Measurements from ENCODE around the gene PRELID1. TPM values are rescaled to one million over a fixed set of nuclear protein-coding genes. Genes with fewer than 3 reads are reported as not detected.
A peak's percentile ranks its signal among the peaks of the same experiment; 100 is the strongest.

PRELID1 gene
- total and polyA plus RNA-seq, 2 donors (not counting 3 experiments of a cell fraction or from before 2014, with no cell fraction given) = 201 to 293 TPM

DNA sequence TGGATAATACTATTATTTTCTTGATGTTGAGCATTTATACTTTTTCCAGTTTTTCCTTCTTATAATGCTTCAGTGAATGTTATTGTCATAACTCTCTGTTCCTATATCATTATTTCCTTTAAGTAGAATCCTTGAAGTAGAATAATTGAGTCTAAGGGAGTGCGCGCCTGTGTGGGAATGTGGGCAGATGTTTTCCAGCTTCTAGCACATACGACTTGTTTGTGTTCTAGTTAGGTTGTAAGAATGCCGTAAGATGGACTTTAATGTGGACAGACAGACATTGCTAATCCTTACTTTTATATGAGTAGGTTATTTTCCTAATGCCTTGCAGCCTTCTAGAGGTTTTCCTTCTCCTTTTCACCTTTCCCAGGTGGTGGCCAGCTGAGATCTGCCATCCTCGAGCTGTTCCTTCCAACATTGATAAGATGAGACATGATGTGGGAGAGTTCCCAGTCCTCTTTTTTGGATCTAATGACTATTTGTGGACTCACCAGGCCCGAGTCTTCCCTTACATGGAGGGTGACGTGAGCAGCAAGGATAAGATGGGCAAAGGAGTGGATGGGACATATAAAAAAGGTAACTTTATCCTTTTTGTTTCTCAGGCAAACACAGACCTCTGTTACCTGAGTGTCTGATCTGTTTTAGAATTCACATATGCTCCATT is 34.2 kb upstream of the PRELID1 start:
- TF ChIP-seq EZH2 (IDR thresholded peaks at IDR 0.05; ENCODE audit: borderline replicate concordance, low read depth, low read length, severe bottlenecking) = no peak
- TF ChIP-seq JUN (IDR thresholded peaks at IDR 0.05; ENCODE audit: borderline replicate concordance, insufficient read depth, insufficient read length, low read depth) = no peak
- TF ChIP-seq, protein P1, sequence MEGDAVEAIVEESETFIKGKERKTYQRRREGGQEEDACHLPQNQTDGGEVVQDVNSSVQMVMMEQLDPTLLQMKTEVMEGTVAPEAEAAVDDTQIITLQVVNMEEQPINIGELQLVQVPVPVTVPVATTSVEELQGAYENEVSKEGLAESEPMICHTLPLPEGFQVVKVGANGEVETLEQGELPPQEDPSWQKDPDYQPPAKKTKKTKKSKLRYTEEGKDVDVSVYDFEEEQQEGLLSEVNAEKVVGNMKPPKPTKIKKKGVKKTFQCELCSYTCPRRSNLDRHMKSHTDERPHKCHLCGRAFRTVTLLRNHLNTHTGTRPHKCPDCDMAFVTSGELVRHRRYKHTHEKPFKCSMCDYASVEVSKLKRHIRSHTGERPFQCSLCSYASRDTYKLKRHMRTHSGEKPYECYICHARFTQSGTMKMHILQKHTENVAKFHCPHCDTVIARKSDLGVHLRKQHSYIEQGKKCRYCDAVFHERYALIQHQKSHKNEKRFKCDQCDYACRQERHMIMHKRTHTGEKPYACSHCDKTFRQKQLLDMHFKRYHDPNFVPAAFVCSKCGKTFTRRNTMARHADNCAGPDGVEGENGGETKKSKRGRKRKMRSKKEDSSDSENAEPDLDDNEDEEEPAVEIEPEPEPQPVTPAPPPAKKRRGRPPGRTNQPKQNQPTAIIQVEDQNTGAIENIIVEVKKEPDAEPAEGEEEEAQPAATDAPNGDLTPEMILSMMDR (IDR thresholded peaks at IDR 0.05; ENCODE audit: extremely low read depth in 1 of 2, insufficient read depth in 1 of 2, low read depth in 1 of 2, low read length in 2 of 2) = no peak
- TF ChIP-seq POLR2A (IDR thresholded peaks at IDR 0.05; ENCODE audit: low read depth, low read length) = no peak
- no peak for TF ChIP-seq MYC (IDR thresholded peaks at IDR 0.05; ENCODE audit: low read depth, low read length)
- no peak for TF ChIP-seq GATA2 (IDR thresholded peaks at IDR 0.05; ENCODE audit: insufficient read depth, insufficient read length, low read depth, low read length)
- TF ChIP-seq POLR2AphosphoS5 (IDR thresholded peaks at IDR 0.05; ENCODE audit: insufficient read depth, low read depth, low read length) = no peak
- TF ChIP-seq FOS (IDR thresholded peaks at IDR 0.05; ENCODE audit: borderline replicate concordance, insufficient read depth, low read length) = no peak
- TF ChIP-seq, protein P2, sequence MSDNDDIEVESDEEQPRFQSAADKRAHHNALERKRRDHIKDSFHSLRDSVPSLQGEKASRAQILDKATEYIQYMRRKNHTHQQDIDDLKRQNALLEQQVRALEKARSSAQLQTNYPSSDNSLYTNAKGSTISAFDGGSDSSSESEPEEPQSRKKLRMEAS (IDR thresholded peaks at IDR 0.05; ENCODE audit: insufficient read depth, insufficient read length) = no peak
- Histone ChIP-seq H3K27me3 (ENCODE audit: control insufficient read depth in 2 of 2, insufficient read depth in 2 of 2, low read length in 2 of 2) (no peaks in the 10 kb centered on the region), H2AFZ (ENCODE audit: low read depth, low read length) (no peak overlapping the region), H3K36me3 (ENCODE audit: control insufficient read depth in 2 of 2, extremely low read depth in 1 of 2, insufficient read depth in 2 of 2, low read length in 2 of 2) (peaks cover 20 to 21% of the 10 kb centered on the region in 2 experiments), H3K27ac (ENCODE audit: insufficient read depth, low read depth, low read length) (no peak overlapping the region), H3K9me3 (replicated peaks; ENCODE audit: control insufficient read depth, insufficient read depth, low read length) (no peaks in the 10 kb centered on the region), H3K79me2 (ENCODE audit: control insufficient read depth, insufficient read depth, low read length) (no peaks in the 10 kb centered on the region), H4K20me1 (replicated peaks; ENCODE audit: control insufficient read depth, extremely low read depth, insufficient read depth, low read length) (no peaks in the 10 kb centered on the region), H3K4me2 (ENCODE audit: insufficient read depth, low read length) (no peak overlapping the region), H3K9ac (replicated peaks; ENCODE audit: extremely low read depth, insufficient read depth, low read length) (no peak overlapping the region), H3K4me3 (replicated peaks in 1 of 3; ENCODE audit: insufficient read depth in 1 of 3, low read depth in 1 of 3, low read length in 3 of 3) (no peak overlapping the region), H3K4me1 (ENCODE audit: control insufficient read depth, extremely low read depth, insufficient read depth, low read length) (no peaks in the 10 kb centered on the region), H3K9me1 (replicated peaks; ENCODE audit: control insufficient read depth, extremely low read depth, insufficient read depth, low read length) (no peaks in the 10 kb centered on the region)
- BruUV-seq (replicated peaks) = no TSS peak
- dilution Hi-C loops (cut with MboI; ENCODE audit: extremely low pct_ligation_motif_present, low sequenced_read_pairs) = no loop called here
- peak; percentile 31 for FAIRE-seq
- intact Hi-C loops (cut with micrococcal nuclease) = no loop called here
- no peak for DNase-seq (ENCODE audit: low read depth, low spot score)
- ChIA-PET POLR2A (interaction anchor here (0.6 kb wide), 1 partner anchor 24 kb away, joined by 4 read pairs; no protein-coding TSS in a partner anchor), CTCF (interaction anchor here (1.3 kb wide), 1 partner anchor 25 kb away, joined by 3 read pairs; no protein-coding TSS in a partner anchor)
